ENCODE data around the gene TSPAN15. TPM values are rescaled to one million over a fixed set of nuclear protein-coding genes. Genes with fewer than 3 reads are reported as not detected.

The TSPAN15 gene
- total RNA-seq, 2 experiments from 2014 or later: 2.4 to 3.1 TPM

GRCh38 chr10:69446229-69446628 is 5.0 kb upstream of the TSPAN15 start:
- Histone ChIP-seq H3K9me2 (ENCODE audit: insufficient read depth, low read length) (no peaks in the 10 kb centered on the region), H2AFZ (ENCODE audit: low read length) (no peak overlapping the region), H4K20me1 (ENCODE audit: insufficient read depth, low read length) (no peaks in the 10 kb centered on the region), H3K36me3 (ENCODE audit: insufficient read depth, low read length) (no peaks in the 10 kb centered on the region), H3K27ac (ENCODE audit: low read depth, low read length, poor library complexity, severe bottlenecking) (no peak overlapping the region), H3K9me3 (ENCODE audit: low read length) (no peaks in the 10 kb centered on the region), H3K4me3 (ENCODE audit: low read depth, low read length, poor library complexity, severe bottlenecking) (no peak overlapping the region), H3K4me2 (ENCODE audit: low read length) (no peak overlapping the region), H3K79me2 (ENCODE audit: insufficient read depth, low read depth, low read length) (no peaks in the 10 kb centered on the region), H3K4me1 (ENCODE audit: insufficient read depth, low read length, poor library complexity, severe bottlenecking) (peaks cover 5% of the 10 kb centered on the region)
- intact Hi-C loops (cut with micrococcal nuclease; ENCODE audit: unreplicated experiment): no loop called here
- CTCF ChIA-PET (ENCODE audit: unreplicated experiment): interaction anchor here (1.1 kb wide), 1 partner anchor 195 kb away, joined by 3 read pairs; no protein-coding TSS in a partner anchor
- POLR2A ChIA-PET: interaction anchor here (0.6 kb wide), 1 partner anchor 235 kb away, joined by 3 read pairs; no protein-coding TSS in a partner anchor
- DNase-seq (ENCODE audit: low spot score): no peak
- TF ChIP-seq, protein P1, sequence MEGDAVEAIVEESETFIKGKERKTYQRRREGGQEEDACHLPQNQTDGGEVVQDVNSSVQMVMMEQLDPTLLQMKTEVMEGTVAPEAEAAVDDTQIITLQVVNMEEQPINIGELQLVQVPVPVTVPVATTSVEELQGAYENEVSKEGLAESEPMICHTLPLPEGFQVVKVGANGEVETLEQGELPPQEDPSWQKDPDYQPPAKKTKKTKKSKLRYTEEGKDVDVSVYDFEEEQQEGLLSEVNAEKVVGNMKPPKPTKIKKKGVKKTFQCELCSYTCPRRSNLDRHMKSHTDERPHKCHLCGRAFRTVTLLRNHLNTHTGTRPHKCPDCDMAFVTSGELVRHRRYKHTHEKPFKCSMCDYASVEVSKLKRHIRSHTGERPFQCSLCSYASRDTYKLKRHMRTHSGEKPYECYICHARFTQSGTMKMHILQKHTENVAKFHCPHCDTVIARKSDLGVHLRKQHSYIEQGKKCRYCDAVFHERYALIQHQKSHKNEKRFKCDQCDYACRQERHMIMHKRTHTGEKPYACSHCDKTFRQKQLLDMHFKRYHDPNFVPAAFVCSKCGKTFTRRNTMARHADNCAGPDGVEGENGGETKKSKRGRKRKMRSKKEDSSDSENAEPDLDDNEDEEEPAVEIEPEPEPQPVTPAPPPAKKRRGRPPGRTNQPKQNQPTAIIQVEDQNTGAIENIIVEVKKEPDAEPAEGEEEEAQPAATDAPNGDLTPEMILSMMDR (conservative IDR thresholded peaks at IDR 0.05; ENCODE audit: low read length): no peak
- no peak for TF ChIP-seq EZH2phosphoT487 (IDR thresholded peaks at IDR 0.05; ENCODE audit: borderline replicate concordance, low read depth, low read length)
- BruUV-seq (replicated peaks): no TSS peak

GRCh38 chr10:69446650-69447151 is 4.6 kb upstream of the TSPAN15 start:
- no peak overlapping the region for H3K4me2 ChIP-seq (ENCODE audit: low read length)
- POLR2A ChIA-PET: interaction anchor here (0.6 to 1.1 kb wide), 2 partner anchors 12 to 234 kb away, joined by 3 read pairs; no protein-coding TSS in a partner anchor

More at GRCh38 chr10:69446650-69447151, 4.6 kb upstream of the TSPAN15 start:
- Histone ChIP-seq H3K36me3 (ENCODE audit: insufficient read depth, low read length) (no peaks in the 10 kb centered on the region), H3K9me3 (ENCODE audit: low read length) (no peaks in the 10 kb centered on the region), H2AFZ (ENCODE audit: low read length) (no peak overlapping the region), H3K79me2 (ENCODE audit: insufficient read depth, low read depth, low read length) (no peaks in the 10 kb centered on the region), H3K27ac (ENCODE audit: low read depth, low read length, poor library complexity, severe bottlenecking) (no peak overlapping the region), H3K4me1 (ENCODE audit: insufficient read depth, low read length, poor library complexity, severe bottlenecking) (peaks cover 8% of the 10 kb centered on the region), H3K4me3 (ENCODE audit: low read depth, low read length, poor library complexity, severe bottlenecking) (no peak overlapping the region), H4K20me1 (ENCODE audit: insufficient read depth, low read length) (no peaks in the 10 kb centered on the region), H3K9me2 (ENCODE audit: insufficient read depth, low read length) (no peaks in the 10 kb centered on the region)
- CTCF ChIA-PET (ENCODE audit: unreplicated experiment): interaction anchor here (1.1 kb wide), 1 partner anchor 195 kb away, joined by 3 read pairs; no protein-coding TSS in a partner anchor
- TF ChIP-seq, protein P1 (conservative IDR thresholded peaks at IDR 0.05; ENCODE audit: low read length): no peak
- TF ChIP-seq EZH2phosphoT487 (IDR thresholded peaks at IDR 0.05; ENCODE audit: borderline replicate concordance, low read depth, low read length): no peak
- DNase-seq (ENCODE audit: low spot score): no peak
- no TSS peak for BruUV-seq (replicated peaks)
- intact Hi-C loops (cut with micrococcal nuclease; ENCODE audit: unreplicated experiment): no loop called here
